Measurements from ENCODE around the gene ZC3H12C. TPM values are rescaled to one million over a fixed set of nuclear protein-coding genes. Genes with fewer than 3 reads are reported as not detected.

The ZC3H12C gene
- total RNA-seq, 2 experiments from 2014 or later, result 0.05 to 0.17 TPM

DNA sequence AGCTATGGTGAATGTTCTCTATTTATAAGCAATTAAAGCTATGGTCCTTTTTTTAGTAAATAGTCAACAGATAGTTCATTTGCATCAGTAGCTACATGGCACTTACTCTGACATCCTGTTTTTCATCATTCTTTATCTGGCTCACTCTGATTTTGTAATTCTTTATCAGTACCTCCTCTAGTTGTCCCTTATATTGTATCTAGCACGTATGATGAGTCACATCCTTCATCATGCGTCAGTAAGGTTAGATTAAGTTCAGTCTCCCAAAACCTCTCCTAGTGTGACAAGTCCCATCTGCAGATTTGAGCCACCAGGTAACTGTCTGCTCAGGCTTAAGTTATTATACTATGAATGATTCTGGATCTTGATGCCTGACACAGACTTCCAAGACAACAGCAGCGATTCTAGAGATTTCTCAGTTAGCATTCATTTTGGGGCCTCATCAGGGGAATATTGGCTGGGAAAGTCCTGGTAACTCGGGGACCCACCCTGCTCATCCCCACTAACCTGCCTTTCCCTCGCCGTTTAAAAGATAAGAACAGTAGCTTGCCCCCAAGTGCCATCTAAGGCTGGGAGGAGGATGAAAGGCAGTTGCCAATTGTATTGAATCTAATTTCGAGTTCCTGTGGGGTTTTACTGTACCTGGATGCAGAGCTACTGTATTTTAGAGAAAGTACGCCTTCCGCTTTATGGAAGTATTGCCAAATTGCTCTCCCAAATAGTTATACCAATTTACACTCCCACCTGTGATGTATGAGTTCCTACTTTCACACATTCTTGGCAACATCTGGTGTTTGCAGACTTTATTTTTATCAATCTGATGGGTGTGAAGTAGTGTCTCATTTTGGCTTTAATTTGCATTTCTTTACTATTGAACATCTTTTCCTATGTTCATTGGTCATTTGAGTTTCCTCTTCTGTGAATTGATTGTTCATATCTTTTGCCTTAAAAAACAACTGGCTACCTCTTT is 55.9 kb downstream of the ZC3H12C start:
- Mint-ChIP-seq H3K9me3 (no peaks in the 10 kb centered on the region), H3K36me3 (ENCODE audit: low read depth) (no peaks in the 10 kb centered on the region), H3K4me1 (ENCODE audit: low read depth) (no peaks in the 10 kb centered on the region), H3K4me3 (no peak overlapping the region), H3K27ac (no peak overlapping the region), H3K27me3 (peaks cover 6% of the 10 kb centered on the region)
- ATAC-seq (ENCODE audit: poor library complexity) (no peak), DNase-seq (peak in 1 of 14 experiments; percentile 14)
- ChIA-PET CTCF (no interaction called here), POLR2A (no interaction called here)
- H3K27me3 ChIP-seq (ENCODE audit: control insufficient read depth in 1 of 2, insufficient read depth in 2 of 2, low read length in 2 of 2), result peaks cover 0 to 2% of the 10 kb centered on the region in 2 experiments
- H3K4me3 ChIP-seq (ENCODE audit: low read length), result no peak overlapping the region
- no peaks in the 10 kb centered on the region for H3K36me3 ChIP-seq (ENCODE audit: insufficient read depth, low read length)
- H3K4me1 ChIP-seq (ENCODE audit: insufficient read depth, low read length), result no peaks in the 10 kb centered on the region
- TF ChIP-seq, protein P1, sequence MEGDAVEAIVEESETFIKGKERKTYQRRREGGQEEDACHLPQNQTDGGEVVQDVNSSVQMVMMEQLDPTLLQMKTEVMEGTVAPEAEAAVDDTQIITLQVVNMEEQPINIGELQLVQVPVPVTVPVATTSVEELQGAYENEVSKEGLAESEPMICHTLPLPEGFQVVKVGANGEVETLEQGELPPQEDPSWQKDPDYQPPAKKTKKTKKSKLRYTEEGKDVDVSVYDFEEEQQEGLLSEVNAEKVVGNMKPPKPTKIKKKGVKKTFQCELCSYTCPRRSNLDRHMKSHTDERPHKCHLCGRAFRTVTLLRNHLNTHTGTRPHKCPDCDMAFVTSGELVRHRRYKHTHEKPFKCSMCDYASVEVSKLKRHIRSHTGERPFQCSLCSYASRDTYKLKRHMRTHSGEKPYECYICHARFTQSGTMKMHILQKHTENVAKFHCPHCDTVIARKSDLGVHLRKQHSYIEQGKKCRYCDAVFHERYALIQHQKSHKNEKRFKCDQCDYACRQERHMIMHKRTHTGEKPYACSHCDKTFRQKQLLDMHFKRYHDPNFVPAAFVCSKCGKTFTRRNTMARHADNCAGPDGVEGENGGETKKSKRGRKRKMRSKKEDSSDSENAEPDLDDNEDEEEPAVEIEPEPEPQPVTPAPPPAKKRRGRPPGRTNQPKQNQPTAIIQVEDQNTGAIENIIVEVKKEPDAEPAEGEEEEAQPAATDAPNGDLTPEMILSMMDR (IDR thresholded peaks at IDR 0.05), result no peak
- H3K27ac ChIP-seq (ENCODE audit: low read depth in 1 of 2, low read length in 2 of 2), result no peak overlapping the region
- no peaks in the 10 kb centered on the region for H3K9me3 ChIP-seq (ENCODE audit: control insufficient read depth in 1 of 2, insufficient read depth in 1 of 2, low read length in 2 of 2)
- intact Hi-C loops (cut with DNase I, micrococcal nuclease), result no loop called here

DNA sequence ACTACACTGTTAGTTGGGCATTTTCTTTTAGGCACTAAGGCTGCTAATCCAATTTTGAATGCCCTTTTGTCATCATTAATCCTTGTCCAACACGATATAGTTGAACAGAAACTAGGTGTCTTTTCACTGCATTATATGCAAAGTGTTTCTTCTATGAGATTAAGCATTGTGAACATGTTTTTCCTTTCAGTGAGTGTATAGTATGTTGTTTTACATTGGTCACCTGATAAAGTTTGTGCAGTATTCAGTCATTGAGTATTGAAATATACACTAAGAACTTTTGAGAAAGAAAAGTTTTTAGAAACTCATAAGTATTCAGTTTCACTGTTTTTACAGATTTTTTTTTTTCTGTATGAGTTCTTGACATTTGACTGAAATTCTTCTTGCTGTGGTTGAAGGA is 59.0 kb downstream of the ZC3H12C start:
- Mint-ChIP-seq H3K4me3 (no peak overlapping the region), H3K36me3 (ENCODE audit: low read depth) (no peaks in the 10 kb centered on the region), H3K9me3 (no peaks in the 10 kb centered on the region), H3K27ac (no peak overlapping the region), H3K4me1 (ENCODE audit: low read depth) (no peaks in the 10 kb centered on the region), H3K27me3 (no peaks in the 10 kb centered on the region)
- TF ChIP-seq, protein P1 (IDR thresholded peaks at IDR 0.05), result no peak
- Histone ChIP-seq H3K27ac (ENCODE audit: low read depth in 1 of 2, low read length in 2 of 2) (no peak overlapping the region), H3K4me3 (ENCODE audit: low read length) (no peak overlapping the region), H3K36me3 (ENCODE audit: insufficient read depth, low read length) (no peaks in the 10 kb centered on the region), H3K27me3 (ENCODE audit: control insufficient read depth in 1 of 2, insufficient read depth in 2 of 2, low read length in 2 of 2) (peaks cover 0 to 2% of the 10 kb centered on the region in 2 experiments), H3K4me1 (ENCODE audit: insufficient read depth, low read length) (no peaks in the 10 kb centered on the region), H3K9me3 (ENCODE audit: control insufficient read depth in 1 of 2, insufficient read depth in 1 of 2, low read length in 2 of 2) (no peaks in the 10 kb centered on the region)
- intact Hi-C loops (cut with DNase I, micrococcal nuclease), result no loop called here
- DNase-seq (no peak), ATAC-seq (ENCODE audit: poor library complexity) (no peak)
- ChIA-PET CTCF (no interaction called here), POLR2A (no interaction called here)

DNA sequence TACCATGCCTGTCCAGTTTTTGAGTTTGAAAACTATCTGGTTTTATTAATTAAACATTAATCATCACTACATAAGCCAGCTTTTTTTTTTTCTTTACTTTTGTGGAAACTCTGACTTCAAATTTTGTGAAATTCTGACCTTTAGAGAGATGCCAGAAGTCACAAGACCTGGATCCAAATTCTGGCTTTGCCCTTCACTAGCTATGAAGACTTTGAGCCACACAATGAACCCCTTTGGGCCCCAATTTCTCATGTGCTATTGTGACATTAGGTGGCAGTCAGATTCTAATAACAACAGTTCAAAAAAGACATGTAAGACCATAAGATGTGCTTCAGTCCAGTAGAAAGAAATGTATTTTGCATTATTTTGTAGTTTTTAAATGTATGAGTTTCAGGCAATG is 60.3 kb downstream of the ZC3H12C start:
- H3K27me3 Mint-ChIP-seq, result no peaks in the 10 kb centered on the region
- POLR2A ChIA-PET, result interaction anchor here (0.6 kb wide), 1 partner anchor 228 kb away, joined by 3 read pairs; no protein-coding TSS in a partner anchor
- H3K36me3 Mint-ChIP-seq (ENCODE audit: low read depth), result no peaks in the 10 kb centered on the region
- no peak overlapping the region for H3K27ac Mint-ChIP-seq
- ATAC-seq (ENCODE audit: poor library complexity) (no peak), DNase-seq (no peak)
- H3K4me1 ChIP-seq (ENCODE audit: insufficient read depth, low read length), result no peaks in the 10 kb centered on the region
- no peaks in the 10 kb centered on the region for H3K4me1 Mint-ChIP-seq (ENCODE audit: low read depth)
- H3K9me3 ChIP-seq (ENCODE audit: control insufficient read depth in 1 of 2, insufficient read depth in 1 of 2, low read length in 2 of 2), result no peaks in the 10 kb centered on the region
- no peak overlapping the region for H3K4me3 Mint-ChIP-seq
- H3K4me3 ChIP-seq (ENCODE audit: low read length), result no peak overlapping the region
- H3K27me3 ChIP-seq (ENCODE audit: control insufficient read depth in 1 of 2, insufficient read depth in 2 of 2, low read length in 2 of 2), result peaks cover 0 to 2% of the 10 kb centered on the region in 2 experiments
- no peaks in the 10 kb centered on the region for H3K36me3 ChIP-seq (ENCODE audit: insufficient read depth, low read length)
- CTCF ChIA-PET, result no interaction called here
- intact Hi-C loops (cut with DNase I, micrococcal nuclease), result no loop called here
- TF ChIP-seq, protein P1 (IDR thresholded peaks at IDR 0.05), result no peak
- H3K27ac ChIP-seq (ENCODE audit: low read depth in 1 of 2, low read length in 2 of 2), result no peak overlapping the region
- no peaks in the 10 kb centered on the region for H3K9me3 Mint-ChIP-seq
